Activated naive CD4-positive, alpha-beta T cell treated with anti-CD3 and anti-CD28 coated beads, Interleukin-2, amount 10 ng/mL, durations not matched to agents 7 days and 5 days (primary cell): ENCODE measurements around the gene TMEM61.

Source experiments
- CTCF ChIA-PET: fragments of 350-600 bp; sonication (Branson Sonifier 250); formaldehyde crosslinking; loops from one replicate; lab custom pipeline; 2021; ENCODE audit warnings: antibody characterized with exemption; lab: Charles Lee
- DNase-seq: peaks from one replicate; pipeline ENCODE4 v3.0.0-alpha.2; 2020
- H3K27ac Mint-ChIP-seq: one replicate; pipeline ENCODE4 v1.8.0; 2021; ENCODE audit warnings: mild to moderate bottlenecking, moderate library complexity, mixed read lengths
- H3K27me3 Mint-ChIP-seq: one replicate; pipeline ENCODE4 v1.8.0; 2021; ENCODE audit warnings: mild to moderate bottlenecking, mixed read lengths
- H3K36me3 Mint-ChIP-seq: one replicate; pipeline ENCODE4 v1.8.0; 2021; ENCODE audit warnings: mixed read lengths
- H3K4me1 Mint-ChIP-seq: one replicate; pipeline ENCODE4 v1.8.0; 2021; ENCODE audit warnings: mixed read lengths
- H3K4me3 Mint-ChIP-seq: one replicate; pipeline ENCODE4 v1.8.0; 2021; ENCODE audit warnings: mild to moderate bottlenecking, moderate library complexity, mixed read lengths
- H3K9me3 Mint-ChIP-seq: one replicate; pipeline ENCODE4 v1.8.0; 2021; ENCODE audit warnings: mixed read lengths

Gene TMEM61

GRCh38 chr1:54984131-54984842, 3.9 kb downstream of the TMEM61 start:
- CTCF ChIA-PET = interaction anchor here (0.6 to 1.3 kb wide), 4 partner anchors 10 to 39 kb away, joined by 3 to 8 read pairs (median 4); no protein-coding TSS in a partner anchor
- Mint-ChIP-seq H3K4me1 (no peaks in the 10 kb centered on the region), H3K4me3 (no peak overlapping the region), H3K9me3 (no peaks in the 10 kb centered on the region), H3K36me3 (no peaks in the 10 kb centered on the region), H3K27ac (no peak overlapping the region), H3K27me3 (peaks cover 60% of the 10 kb centered on the region)
- peak; percentile 14 for DNase-seq

- no peak overlapping the region for H3K4me3 Mint-ChIP-seq
- no peaks in the 10 kb centered on the region for H3K4me1 Mint-ChIP-seq
- H3K36me3 Mint-ChIP-seq = no peaks in the 10 kb centered on the region
- DNase-seq = peak; percentile 1
- CTCF ChIA-PET = interaction anchor here (1.0 kb wide), 2 partner anchors 10 to 41 kb away, joined by 4 to 8 read pairs; no protein-coding TSS in a partner anchor
- H3K27me3 Mint-ChIP-seq = peaks cover 49% of the 10 kb centered on the region
- no peak overlapping the region for H3K27ac Mint-ChIP-seq
- no peaks in the 10 kb centered on the region for H3K9me3 Mint-ChIP-seq
These were observed 5.1 kb downstream of the TMEM61 start for GRCh38 chr1:54985556-54985955.

- Mint-ChIP-seq H3K36me3 (no peaks in the 10 kb centered on the region), H3K9me3 (no peaks in the 10 kb centered on the region), H3K4me3 (no peak overlapping the region), H3K4me1 (no peaks in the 10 kb centered on the region), H3K27ac (no peak overlapping the region), H3K27me3 (peaks cover 46% of the 10 kb centered on the region)
- DNase-seq = no peak
- CTCF ChIA-PET = interaction anchor here (5.6 kb wide), 1 partner anchor 40 kb away, joined by 23 read pairs; no protein-coding TSS in a partner anchor
These were observed 5.6 kb downstream of the TMEM61 start for GRCh38 chr1:54986025-54986424.

- Mint-ChIP-seq H3K27me3 (peaks cover 41% of the 10 kb centered on the region), H3K27ac (no peak overlapping the region), H3K4me3 (no peak overlapping the region), H3K9me3 (no peaks in the 10 kb centered on the region), H3K36me3 (no peaks in the 10 kb centered on the region), H3K4me1 (no peaks in the 10 kb centered on the region)
- peak; percentile 2 for DNase-seq
- CTCF ChIA-PET = interaction anchor here (5.6 kb wide), 1 partner anchor 40 kb away, joined by 23 read pairs; no protein-coding TSS in a partner anchor
These were observed 6.1 kb downstream of the TMEM61 start for GRCh38 chr1:54986533-54986932.

GRCh38 chr1:54987427-54987826, 7.0 kb downstream of the TMEM61 start:
- no peak overlapping the region for H3K4me3 Mint-ChIP-seq
- no peak overlapping the region for H3K27ac Mint-ChIP-seq
- no peaks in the 10 kb centered on the region for H3K9me3 Mint-ChIP-seq
- peaks cover 32% of the 10 kb centered on the region for H3K27me3 Mint-ChIP-seq
- CTCF ChIA-PET = interaction anchor here (1.0 to 5.6 kb wide), 4 partner anchors 9 to 41 kb away, joined by 3 to 23 read pairs (median 9); no protein-coding TSS in a partner anchor
- no peaks in the 10 kb centered on the region for H3K36me3 Mint-ChIP-seq
- no peak for DNase-seq
- H3K4me1 Mint-ChIP-seq = no peaks in the 10 kb centered on the region

- Mint-ChIP-seq H3K4me3 (no peak overlapping the region), H3K27me3 (peaks cover 26% of the 10 kb centered on the region), H3K27ac (no peak overlapping the region), H3K4me1 (no peaks in the 10 kb centered on the region), H3K9me3 (no peaks in the 10 kb centered on the region), H3K36me3 (no peaks in the 10 kb centered on the region)
- CTCF ChIA-PET = interaction anchor here (1.0 to 5.6 kb wide), 4 partner anchors 8 to 42 kb away, joined by 3 to 23 read pairs (median 9); no protein-coding TSS in a partner anchor
- DNase-seq = no peak
These were observed 7.7 kb downstream of the TMEM61 start for GRCh38 chr1:54987919-54988705.

GRCh38 chr1:54988975-54989374, 8.5 kb downstream of the TMEM61 start:
- Mint-ChIP-seq H3K36me3 (no peaks in the 10 kb centered on the region), H3K27me3 (peaks cover 22% of the 10 kb centered on the region), H3K4me1 (no peaks in the 10 kb centered on the region), H3K4me3 (no peak overlapping the region), H3K27ac (no peak overlapping the region), H3K9me3 (no peaks in the 10 kb centered on the region)
- CTCF ChIA-PET = interaction anchor here (3.2 to 5.6 kb wide), 2 partner anchors 39 to 43 kb away, joined by 15 to 23 read pairs; no protein-coding TSS in a partner anchor
- no peak for DNase-seq

GRCh38 chr1:54989473-54989872, 9.0 kb downstream of the TMEM61 start:
- H3K27ac Mint-ChIP-seq = no peak overlapping the region
- H3K9me3 Mint-ChIP-seq = no peaks in the 10 kb centered on the region
- CTCF ChIA-PET = interaction anchor here (3.2 to 5.6 kb wide), 2 partner anchors 40 to 43 kb away, joined by 15 to 23 read pairs; no protein-coding TSS in a partner anchor
- DNase-seq = no peak
- no peaks in the 10 kb centered on the region for H3K36me3 Mint-ChIP-seq
- H3K4me3 Mint-ChIP-seq = no peak overlapping the region
- peaks cover 22% of the 10 kb centered on the region for H3K27me3 Mint-ChIP-seq
- H3K4me1 Mint-ChIP-seq = peaks cover 3% of the 10 kb centered on the region

GRCh38 chr1:54989968-54990810, 9.8 kb downstream of the TMEM61 start:
- peaks cover 8% of the 10 kb centered on the region for H3K4me1 Mint-ChIP-seq
- H3K27ac Mint-ChIP-seq = no peak overlapping the region
- CTCF ChIA-PET = interaction anchor here (3.2 to 5.6 kb wide), 2 partner anchors 40 to 44 kb away, joined by 15 to 23 read pairs; no protein-coding TSS in a partner anchor
- H3K36me3 Mint-ChIP-seq = no peaks in the 10 kb centered on the region
- no peak overlapping the region for H3K4me3 Mint-ChIP-seq
- DNase-seq = no peak
- no peaks in the 10 kb centered on the region for H3K9me3 Mint-ChIP-seq
- peaks cover 25% of the 10 kb centered on the region for H3K27me3 Mint-ChIP-seq

GRCh38 chr1:54990916-54991315, 10.5 kb downstream of the TMEM61 start:
- Mint-ChIP-seq H3K27me3 (peaks cover 25% of the 10 kb centered on the region), H3K27ac (no peak overlapping the region), H3K9me3 (no peaks in the 10 kb centered on the region), H3K36me3 (no peaks in the 10 kb centered on the region), H3K4me1 (peaks cover 15% of the 10 kb centered on the region), H3K4me3 (no peak overlapping the region)
- no peak for DNase-seq
- CTCF ChIA-PET = interaction anchor here (5.6 kb wide), 1 partner anchor 45 kb away, joined by 23 read pairs; no protein-coding TSS in a partner anchor

GRCh38 chr1:54991939-54992338, 11.5 kb downstream of the TMEM61 start:
- DNase-seq = no peak
- H3K9me3 Mint-ChIP-seq = no peaks in the 10 kb centered on the region
- H3K27ac Mint-ChIP-seq = no peak overlapping the region
- H3K4me1 Mint-ChIP-seq = peaks cover 25% of the 10 kb centered on the region
- H3K27me3 Mint-ChIP-seq = peaks cover 32% of the 10 kb centered on the region
- CTCF ChIA-PET = interaction anchor here (0.7 to 2.3 kb wide), 2 partner anchors 42 to 47 kb away, joined by 3 to 9 read pairs; no protein-coding TSS in a partner anchor
- H3K36me3 Mint-ChIP-seq = no peaks in the 10 kb centered on the region
- H3K4me3 Mint-ChIP-seq = no peak overlapping the region

- H3K27me3 Mint-ChIP-seq = peaks cover 44% of the 10 kb centered on the region
- CTCF ChIA-PET = interaction anchor here (0.9 to 2.3 kb wide), 3 partner anchors 29 to 48 kb away, joined by 3 to 9 read pairs (median 4); no protein-coding TSS in a partner anchor
These were observed 12.7 kb downstream of the TMEM61 start for GRCh38 chr1:54993140-54993539.

GRCh38 chr1:54994355-54994990, 14.0 kb downstream of the TMEM61 start:
- Mint-ChIP-seq H3K4me3 (no peak overlapping the region), H3K36me3 (no peaks in the 10 kb centered on the region), H3K27me3 (peaks cover 58% of the 10 kb centered on the region), H3K9me3 (no peaks in the 10 kb centered on the region), H3K27ac (no peak overlapping the region), H3K4me1 (peaks cover 29% of the 10 kb centered on the region)
- CTCF ChIA-PET = interaction anchor here (1.0 to 4.8 kb wide), 2 partner anchors 44 to 50 kb away, joined by 3 to 79 read pairs; no protein-coding TSS in a partner anchor
- DNase-seq = no peak

More at GRCh38 chr1:54993140-54993539, 12.7 kb downstream of the TMEM61 start:
- Mint-ChIP-seq H3K36me3 (no peaks in the 10 kb centered on the region), H3K27ac (no peak overlapping the region), H3K4me1 (peaks cover 29% of the 10 kb centered on the region), H3K4me3 (no peak overlapping the region), H3K9me3 (no peaks in the 10 kb centered on the region)
- no peak for DNase-seq
